Stimulated activated CD8-positive, alpha-beta memory T cell treated with anti-CD3 and anti-CD28 coated beads, Interleukin-12 subunit alpha, Interleukin-12 subunit beta, amount 100 ng/mL, for 24 hours (primary cell): ENCODE measurements around the gene SAFB.
"Not testable (repeated sequence)": the region's sequence is repeated elsewhere in the genome, so short reads cannot be mapped to it uniquely, and the experiment has no call there.

Experiments
- DNase-seq: peaks from one replicate; pipeline ENCODE4 v3.0.0-alpha.2; 2020; ENCODE audit errors: extremely low read depth

Gene SAFB

GRCh38 chr19:5595129-5595528 is 27.8 kb upstream of the SAFB start:
- DNase-seq, result no peak

GRCh38 chr19:5595745-5596144 is 27.1 kb upstream of the SAFB start:
- DNase-seq, result no peak

GRCh38 chr19:5600797-5601196 is 22.1 kb upstream of the SAFB start:
- no peak for DNase-seq

- DNase-seq, result no peak
Measured at GRCh38 chr19:5603626-5604025, 19.3 kb upstream of the SAFB start.

GRCh38 chr19:5605362-5605761 is 17.5 kb upstream of the SAFB start:
- no peak for DNase-seq

GRCh38 chr19:5607318-5608275 is 15.3 kb upstream of the SAFB start:
- DNase-seq, result no peak

GRCh38 chr19:5608291-5608690 is 14.6 kb upstream of the SAFB start:
- no peak for DNase-seq

GRCh38 chr19:5608766-5609165 is 14.1 kb upstream of the SAFB start:
- DNase-seq, result not testable (repeated sequence)

GRCh38 chr19:5609881-5610448 is 12.9 kb upstream of the SAFB start:
- no peak for DNase-seq

- no peak for DNase-seq
Measured at GRCh38 chr19:5612891-5613865, 9.7 kb upstream of the SAFB start.

GRCh38 chr19:5615756-5616327 is 7.0 kb upstream of the SAFB start:
- no peak for DNase-seq

GRCh38 chr19:5617080-5617479 is 5.8 kb upstream of the SAFB start:
- DNase-seq, result no peak

GRCh38 chr19:5618591-5618990 is 4.3 kb upstream of the SAFB start:
- DNase-seq, result no peak

- no peak for DNase-seq
Measured at GRCh38 chr19:5619946-5620345, 2.9 kb upstream of the SAFB start.

GRCh38 chr19:5621311-5621944 is 1.5 kb upstream of the SAFB start:
- no peak for DNase-seq

- DNase-seq, result no peak
Measured at GRCh38 chr19:5621945-5622464, 878 bp upstream of the SAFB start.

GRCh38 chr19:5623397-5624017 is 624 bp downstream of the SAFB start:
- no peak for DNase-seq

GRCh38 chr19:5624018-5624663 is 1.3 kb downstream of the SAFB start:
- DNase-seq, result no peak

- DNase-seq, result no peak
Measured at GRCh38 chr19:5624741-5625278, 1.9 kb downstream of the SAFB start.

GRCh38 chr19:5625641-5626040 is 2.8 kb downstream of the SAFB start:
- DNase-seq, result no peak
